ENCODE results near the gene ABLIM1. TPM values are rescaled to one million over a fixed set of nuclear protein-coding genes. Genes with fewer than 3 reads are reported as not detected.

Gene ABLIM1
- total RNA-seq, 1 donor from 2014 or later, result 30.2 TPM

- no peak for TF ChIP-seq CTCF (conservative IDR thresholded peaks at IDR 0.05; ENCODE audit: low read depth, low read length)
- H3K4me3 ChIP-seq (ENCODE audit: low read depth, low read length), result no peak overlapping the region
- DNase-seq (ENCODE audit: low read depth), result no peak
These were observed 42.0 kb downstream of the ABLIM1 start for GRCh38 chr10:114616103-114616502.

GRCh38 chr10:114615600-114616007 is 42.5 kb downstream of the ABLIM1 start:
- TF ChIP-seq CTCF (conservative IDR thresholded peaks at IDR 0.05; ENCODE audit: low read depth, low read length), result no peak
- DNase-seq (ENCODE audit: low read depth), result no peak
- H3K4me3 ChIP-seq (ENCODE audit: low read depth, low read length), result no peak overlapping the region

GRCh38 chr10:114613237-114613979 is 44.7 kb downstream of the ABLIM1 start:
- H3K4me3 ChIP-seq (ENCODE audit: low read depth, low read length), result no peak overlapping the region
- TF ChIP-seq CTCF (conservative IDR thresholded peaks at IDR 0.05; ENCODE audit: low read depth, low read length), result no peak
- DNase-seq (ENCODE audit: low read depth), result peak; percentile 70

- no peak for DNase-seq (ENCODE audit: low read depth)
- no peak overlapping the region for H3K4me3 ChIP-seq (ENCODE audit: low read depth, low read length)
- TF ChIP-seq CTCF (conservative IDR thresholded peaks at IDR 0.05; ENCODE audit: low read depth, low read length), result no peak
These were observed 46.5 kb downstream of the ABLIM1 start for GRCh38 chr10:114611617-114612016.

- H3K4me3 ChIP-seq (ENCODE audit: low read depth, low read length), result no peak overlapping the region
- DNase-seq (ENCODE audit: low read depth), result no peak
- TF ChIP-seq CTCF (conservative IDR thresholded peaks at IDR 0.05; ENCODE audit: low read depth, low read length), result no peak
These were observed 48.3 kb downstream of the ABLIM1 start for GRCh38 chr10:114609518-114610426.

- TF ChIP-seq CTCF (conservative IDR thresholded peaks at IDR 0.05; ENCODE audit: low read depth, low read length), result no peak
- no peak overlapping the region for H3K4me3 ChIP-seq (ENCODE audit: low read depth, low read length)
- DNase-seq (ENCODE audit: low read depth), result no peak
These were observed 50.6 kb downstream of the ABLIM1 start for GRCh38 chr10:114607358-114607998.
